WTC11 (cell line): Measurements from ENCODE around the gene STRN4.

Experiments
- ATF3 ChIP-seq: sonication (generic); formaldehyde crosslinking; conservative IDR thresholded peaks from 2 replicates; pipeline ENCODE4 v1.8.1; 2022; ENCODE audit warnings: mild to moderate bottlenecking, missing genetic modification reagents
- CREB1 ChIP-seq: sonication (generic); formaldehyde crosslinking; IDR thresholded peaks from 2 replicates; pipeline ENCODE4 v1.8.0; 2023; ENCODE audit warnings: mild to moderate bottlenecking, missing genetic modification reagents
- CTCF ChIP-seq: fragments of 200-600 bp; IDR thresholded peaks from 2 replicates; pipeline ENCODE4 v1.8.0; 2022; ENCODE audit warnings: antibody characterized with exemption
- GRHL2 ChIP-seq: fragments of 250-450 bp; sonication (Bioruptor Pico); IDR thresholded peaks from 2 replicates; pipeline ENCODE4 v1.8.0; 2022; ENCODE audit warnings: mild to moderate bottlenecking, moderate library complexity; ENCODE audit not compliant: insufficient replicate concordance, severe bottlenecking
- IRF2 ChIP-seq: sonication (generic); formaldehyde crosslinking; IDR thresholded peaks from 2 replicates; pipeline ENCODE4 v1.8.0; 2022; ENCODE audit warnings: low read depth, missing genetic modification reagents, borderline replicate concordance
- NR1H2 ChIP-seq: sonication (generic); formaldehyde crosslinking; IDR thresholded peaks from 2 replicates; pipeline ENCODE4 v1.9.0; 2021; ENCODE audit warnings: mild to moderate bottlenecking, moderate library complexity, missing genetic modification reagents

- TF ChIP-seq CTCF = no peak
- TF ChIP-seq IRF2 (CRISPR knock-in tag) = no peak
- no peak for TF ChIP-seq NR1H2 (CRISPR knock-in tag)
- TF ChIP-seq GRHL2 (CRISPR knock-in tag) = no peak
- no peak for TF ChIP-seq ATF3 (CRISPR knock-in tag)
- TF ChIP-seq CREB1 (CRISPR knock-in tag) = no peak
Observed at GRCh38 chr19:46670813-46671212, 75.4 kb downstream of the STRN4 start.
